T-helper 9 cell (primary cell): Measurements from ENCODE around the gene CCZ1.
"Not testable (repeated sequence)": the region's sequence is repeated elsewhere in the genome, so short reads cannot be mapped to it uniquely, and the experiment has no call there.

Experiments
- DNase-seq: peaks from one replicate; pipeline ENCODE4 v3.0.0-alpha.2; 2020
- total RNA-seq, 2 donors: gene quantifications; one replicate each; lab custom pipeline; 2026; lab: John Stamatoyannopoulos, UW

Gene CCZ1
- 17.2 to 22.0 reads per million in 2 donors for total RNA-seq

DNA sequence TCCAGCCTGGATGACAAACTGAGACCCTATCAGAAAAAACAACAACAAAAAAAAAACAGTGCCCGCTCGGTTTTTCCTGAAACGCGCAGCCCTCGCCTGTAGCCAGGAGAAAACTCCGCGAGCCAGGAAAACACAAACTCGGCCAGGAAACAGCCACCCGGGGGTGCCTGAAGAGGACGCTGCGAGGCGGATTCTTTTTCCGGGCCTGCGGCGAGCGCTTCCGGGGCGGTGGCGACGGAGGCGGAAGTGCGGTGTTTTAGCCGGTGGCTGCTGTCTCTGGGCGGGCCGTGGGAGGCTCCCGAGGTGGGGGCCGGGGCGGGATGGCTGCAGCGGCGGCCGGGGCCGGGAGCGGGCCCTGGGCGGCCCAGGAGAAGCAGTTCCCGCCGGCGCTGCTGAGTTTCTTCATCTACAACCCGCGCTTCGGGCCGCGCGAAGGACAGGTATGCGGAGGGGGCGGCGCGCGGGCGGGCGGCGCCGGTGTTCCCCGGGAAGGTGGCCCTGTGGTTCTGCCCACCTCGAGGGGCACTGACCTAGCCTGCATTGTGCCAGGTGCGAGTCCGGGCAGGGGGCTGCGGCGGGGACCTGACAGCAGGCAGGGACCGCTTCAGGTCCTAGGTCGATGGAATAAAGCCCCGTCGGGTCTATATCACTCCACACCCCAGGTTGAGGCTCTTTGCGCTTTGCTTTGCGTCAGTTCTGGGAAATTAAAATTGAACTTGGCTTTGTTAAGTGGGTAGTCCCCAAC, at the start of gene CCZ1:
TSS of gene CCZ1 (plus strand) at position 254 of the 745 bp plus-strand sequence. CDS start at position 321, 67 bp downstream.
- peak; percentile 39 for DNase-seq

DNA sequence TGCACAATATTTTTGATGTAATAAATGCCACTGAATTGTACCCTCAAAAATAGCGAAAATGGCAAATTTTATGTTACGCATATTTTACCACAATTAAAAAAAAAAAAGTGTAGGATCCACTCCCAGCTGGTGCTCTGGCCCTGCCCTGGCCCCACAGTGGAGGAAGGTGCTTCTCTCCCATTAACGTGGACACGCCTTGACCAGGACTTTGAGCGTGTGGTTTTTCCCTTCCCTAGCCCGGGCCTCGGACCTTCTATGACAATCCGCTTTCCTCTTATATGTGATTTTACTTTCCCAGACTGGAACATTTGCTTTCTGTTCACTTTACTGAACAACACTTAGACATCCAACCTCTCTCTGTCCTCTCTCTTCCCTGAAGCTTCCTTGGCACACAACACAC, 47.6 kb upstream of the CCZ1 start:
- DNase-seq = no peak

DNA sequence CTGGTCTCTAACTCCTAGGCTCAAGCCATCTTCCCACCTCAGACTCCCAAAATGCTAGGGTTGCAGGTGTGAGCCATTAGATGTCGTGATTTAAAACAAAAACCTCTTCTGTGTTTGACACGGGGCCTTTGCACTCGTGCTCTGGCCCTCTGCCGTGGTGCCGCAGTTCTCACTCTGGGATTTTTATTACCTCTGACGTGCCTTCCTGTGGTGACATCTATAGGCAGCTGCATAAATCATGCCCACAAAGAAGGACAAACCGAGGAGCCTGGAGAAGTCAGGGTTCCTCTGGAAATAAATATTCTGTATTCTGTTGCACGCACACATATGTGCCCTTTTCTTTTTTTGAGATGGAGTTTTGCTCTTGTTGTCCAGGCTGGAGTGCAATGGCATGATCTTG, 43.8 kb upstream of the CCZ1 start:
- no peak for DNase-seq

DNA sequence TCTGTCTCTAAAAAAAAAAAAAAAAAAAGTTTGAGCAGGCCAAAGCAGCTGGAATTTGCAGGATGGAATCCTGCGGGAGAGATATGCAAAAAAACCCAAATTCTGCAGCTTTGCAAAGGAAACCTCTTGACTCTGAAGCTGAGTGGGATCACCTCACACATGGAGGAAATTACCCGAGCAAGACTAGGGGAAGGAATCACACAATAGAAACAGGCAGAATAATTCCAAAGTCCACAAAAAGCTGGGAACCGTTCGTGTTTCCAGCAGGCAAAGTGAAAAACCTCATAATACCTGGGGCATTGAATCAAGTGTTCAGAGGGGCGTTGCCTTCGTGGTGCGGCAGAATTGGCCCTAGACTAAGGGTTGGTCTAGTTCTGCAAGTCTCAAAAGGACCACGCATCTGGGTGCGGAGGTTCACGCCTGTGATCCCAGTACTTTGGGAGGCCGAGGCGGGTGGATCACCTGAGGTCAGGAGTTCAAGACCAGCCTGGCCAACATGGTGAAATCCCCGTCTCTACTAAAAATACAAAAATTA, 41.4 kb upstream of the CCZ1 start:
- not testable (repeated sequence) for DNase-seq

DNA sequence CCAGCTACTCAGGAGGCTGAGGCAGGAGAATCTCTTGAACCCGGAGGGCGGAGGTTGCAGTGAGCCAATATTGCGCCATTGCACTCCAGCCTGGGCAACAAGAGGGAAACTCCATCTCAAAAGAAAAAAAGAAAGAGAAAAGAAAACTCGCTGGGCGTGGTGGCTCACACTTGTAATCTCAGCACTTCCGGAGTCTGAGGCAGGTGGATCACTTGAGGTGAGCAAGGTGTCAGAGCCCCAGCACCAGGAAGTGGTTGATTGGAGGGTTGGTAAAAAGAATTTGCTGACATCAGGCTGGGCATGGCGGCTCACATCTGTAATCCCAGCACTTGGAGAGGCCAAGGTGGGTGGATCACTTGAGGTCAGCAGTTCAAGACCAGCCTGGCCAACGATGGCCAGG, 40.0 kb upstream of the CCZ1 start:
- DNase-seq = peak; percentile 57

DNA sequence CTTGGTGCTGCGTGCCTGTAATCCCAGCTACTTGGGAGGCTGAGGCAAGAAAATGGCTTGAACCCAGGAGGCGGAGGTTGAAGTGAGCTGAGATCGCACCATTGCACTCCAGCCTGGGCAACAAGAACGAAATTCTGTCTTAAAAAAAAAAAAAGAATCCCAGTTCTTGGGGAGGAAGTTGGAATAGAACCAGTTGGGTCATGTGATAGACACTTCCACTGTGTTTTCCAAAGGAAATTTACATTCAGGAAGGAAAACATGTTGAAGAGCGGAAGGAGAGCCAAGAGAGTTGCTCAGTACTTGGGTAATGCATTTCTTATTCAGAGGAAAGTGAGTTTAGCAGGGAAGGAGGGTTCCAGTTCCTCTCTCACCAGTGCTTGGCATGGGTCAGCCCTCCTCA, 37.3 kb upstream of the CCZ1 start:
- DNase-seq = not testable (repeated sequence)

DNA sequence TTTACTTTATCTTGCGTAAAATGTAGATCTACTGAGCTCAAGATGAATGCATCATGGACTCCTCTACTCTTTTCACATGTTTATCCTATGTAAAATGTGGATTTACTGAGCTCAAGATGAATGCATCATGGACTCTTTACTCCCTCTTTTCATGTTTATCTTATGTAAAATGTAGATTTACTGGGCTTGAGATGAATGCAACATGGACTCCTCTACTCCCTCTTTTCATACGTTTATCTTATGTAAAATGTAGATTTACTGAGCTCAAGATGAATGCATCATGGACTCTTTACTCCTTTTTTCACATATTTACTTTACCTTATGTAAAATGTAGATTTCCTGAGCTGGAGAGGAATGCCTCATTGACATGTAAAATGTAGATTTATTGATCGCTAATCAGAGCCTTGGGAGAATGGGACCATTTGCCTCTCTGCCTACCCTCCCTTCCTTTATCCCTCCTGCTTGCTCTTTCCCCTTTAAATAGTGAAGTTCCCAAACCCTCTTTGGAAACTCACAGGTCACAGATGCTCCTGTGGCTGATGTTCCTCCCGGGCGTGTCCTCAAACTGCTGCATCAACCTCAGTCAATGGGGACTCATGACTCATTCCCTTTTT, 35.7 kb upstream of the CCZ1 start:
- not testable (repeated sequence) for DNase-seq

DNA sequence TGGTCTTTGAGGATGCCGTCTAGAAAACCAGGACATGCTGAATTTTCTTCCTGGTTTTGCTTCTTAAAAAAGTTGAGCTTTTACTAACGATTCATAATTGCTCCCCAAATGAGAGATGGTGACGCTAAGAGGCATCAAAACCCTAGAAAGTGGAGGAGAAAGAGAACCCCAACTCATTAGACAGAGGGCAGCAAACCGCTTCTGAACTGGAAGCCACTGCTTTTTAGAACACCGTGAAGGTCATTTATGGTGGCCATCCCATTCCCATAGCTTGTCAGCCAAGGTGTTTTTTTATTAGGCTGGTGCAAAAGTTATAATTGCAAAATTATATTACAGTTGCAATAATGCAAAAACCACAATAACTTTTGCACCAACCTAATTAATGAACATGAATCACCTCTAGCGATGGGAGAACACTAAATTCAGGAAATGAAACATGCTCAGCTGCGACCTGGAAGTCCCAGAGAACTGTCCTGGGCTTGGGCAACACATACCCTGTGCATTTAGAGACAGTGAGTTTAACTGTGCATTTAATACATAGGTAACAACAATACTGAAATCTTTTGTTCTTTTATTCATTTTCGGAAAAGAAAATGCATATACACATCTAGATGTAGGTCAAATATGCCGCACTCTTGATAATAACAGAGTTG, 33.1 kb upstream of the CCZ1 start:
- DNase-seq = not testable (repeated sequence)

DNA sequence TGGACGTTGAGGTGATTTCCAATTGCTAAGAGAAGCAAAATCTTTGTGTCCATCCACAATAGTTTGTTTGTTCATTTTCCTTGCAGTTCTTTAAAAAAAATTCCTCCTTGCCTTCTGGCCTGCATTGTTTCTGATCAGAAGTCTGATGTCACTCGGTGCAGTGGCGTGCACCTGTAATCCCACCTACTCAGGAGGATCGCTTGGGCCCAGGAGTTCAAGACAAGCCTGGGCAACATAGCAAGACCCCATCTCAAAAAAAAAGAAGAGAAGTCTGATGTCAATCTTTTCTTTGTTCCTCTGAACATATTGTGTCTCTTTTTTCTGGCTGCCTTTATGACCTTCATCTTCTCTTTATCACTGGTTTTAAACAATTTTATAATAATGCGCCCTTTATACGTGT, 31.5 kb upstream of the CCZ1 start:
- no peak for DNase-seq

DNA sequence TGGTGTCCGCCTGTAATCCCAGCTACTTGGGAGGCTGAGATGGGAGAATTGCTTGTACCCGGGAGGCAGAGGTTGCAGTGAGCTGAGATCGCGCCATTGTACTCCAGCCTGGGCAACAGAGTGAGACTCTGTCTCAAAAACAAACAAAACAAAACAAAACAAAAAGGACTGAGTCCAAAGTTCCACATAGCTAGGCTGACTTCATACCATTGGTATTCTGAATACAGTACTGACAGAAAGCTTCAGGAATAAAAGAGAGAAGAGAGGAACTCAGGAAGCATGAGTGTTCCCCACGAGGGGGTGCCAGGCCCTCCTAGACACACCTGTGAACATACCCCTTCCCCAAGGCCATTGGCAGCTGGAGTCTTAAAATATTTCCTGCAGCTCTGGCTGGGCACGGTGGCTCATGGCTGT, 29.6 kb upstream of the CCZ1 start:
- not testable (repeated sequence) for DNase-seq

DNA sequence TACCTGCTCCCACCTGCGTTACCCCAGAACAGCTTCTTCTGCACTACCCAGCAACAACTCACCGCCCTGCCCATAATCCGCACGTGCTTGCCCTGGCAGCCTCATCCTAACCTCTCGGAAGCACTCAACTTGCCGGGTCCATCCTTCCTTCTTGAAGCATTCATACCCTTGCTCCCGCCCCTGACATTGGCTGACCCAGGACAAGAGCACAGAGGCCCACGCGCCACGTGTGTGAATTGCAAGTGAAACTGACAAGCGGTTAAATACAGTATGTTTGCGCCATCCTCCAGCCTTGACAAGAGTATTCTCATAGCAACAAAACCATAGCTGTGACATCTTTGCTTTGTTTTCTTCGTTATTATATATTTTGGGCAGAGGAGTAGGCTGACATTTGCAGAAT, 28.8 kb upstream of the CCZ1 start:
- DNase-seq = no peak

DNA sequence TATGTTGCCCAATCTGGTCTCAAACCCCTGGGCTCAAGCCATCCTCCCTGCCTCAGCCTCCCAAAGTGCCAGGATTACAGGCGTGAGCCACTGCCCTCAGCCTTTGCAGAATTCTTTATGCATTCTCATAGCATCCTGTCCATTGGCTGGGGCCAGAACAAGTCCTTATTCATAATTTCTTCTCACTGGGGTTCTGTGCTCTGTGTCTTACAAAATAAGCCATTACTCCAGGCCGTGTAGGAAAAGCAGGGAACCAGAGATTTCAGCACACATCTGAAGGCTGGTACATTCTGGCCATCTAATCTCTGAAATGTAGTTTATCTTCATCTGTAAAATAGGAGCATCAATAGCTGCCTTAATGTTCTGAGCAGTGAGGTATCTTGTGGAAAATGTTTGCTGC, 28.2 kb upstream of the CCZ1 start:
- DNase-seq = no peak

DNA sequence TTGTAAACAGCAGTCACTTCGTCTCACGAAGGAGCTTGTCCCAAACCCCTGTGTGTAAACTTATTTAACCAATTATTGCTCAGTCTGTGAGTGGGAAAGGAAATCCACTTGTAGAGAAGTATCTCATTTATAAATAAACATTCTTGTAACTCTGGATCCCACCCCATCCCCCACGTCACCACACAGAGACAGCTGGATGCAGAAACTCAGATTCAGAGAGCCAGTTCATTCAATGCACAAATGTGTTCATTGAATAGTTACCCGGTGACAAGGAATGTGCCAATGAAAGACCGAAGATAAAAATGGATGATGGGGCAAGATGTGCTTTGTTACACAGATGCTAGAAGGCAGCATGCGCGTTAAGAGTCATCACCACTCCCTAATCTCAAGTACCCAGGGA, 26.2 kb upstream of the CCZ1 start:
- DNase-seq = no peak

DNA sequence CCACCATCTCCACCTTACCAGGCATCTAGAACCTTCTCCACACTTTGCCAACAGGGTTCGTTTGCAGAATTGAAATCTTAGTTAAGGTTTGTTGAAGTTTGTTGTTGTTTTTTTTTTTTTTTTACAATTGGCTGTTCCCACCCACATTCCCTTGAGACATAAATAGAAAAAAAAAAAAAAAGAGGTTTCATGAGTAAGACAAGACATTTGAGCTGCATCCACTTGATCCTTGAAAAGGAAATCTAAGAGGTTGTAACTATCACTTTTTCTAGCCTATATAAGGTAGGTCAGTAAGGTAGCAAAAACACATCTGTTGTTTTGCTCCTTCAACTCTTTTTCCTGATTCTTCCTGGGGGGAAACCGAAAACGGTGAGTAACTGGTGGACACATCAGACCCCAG, 18.9 kb upstream of the CCZ1 start:
- DNase-seq = not testable (repeated sequence)

DNA sequence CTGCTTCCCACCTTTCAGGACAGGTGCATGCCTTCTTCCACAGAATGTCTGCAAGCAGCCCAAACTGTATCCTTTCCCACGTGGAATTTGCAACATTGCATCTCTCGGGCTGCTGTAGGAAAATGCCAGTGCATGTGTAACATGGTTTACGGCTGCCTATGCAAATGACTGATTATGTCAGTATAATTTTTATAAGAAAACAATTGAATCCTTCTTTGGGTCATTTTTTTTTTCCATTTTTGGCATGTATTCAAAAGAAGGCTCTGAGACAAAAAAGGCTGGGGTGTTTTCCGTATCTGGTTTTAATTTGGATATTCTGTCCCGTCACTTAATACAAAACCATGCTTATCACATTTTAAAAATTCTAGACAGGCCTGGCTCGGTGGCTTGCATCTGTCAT, 18.4 kb upstream of the CCZ1 start:
- DNase-seq = not testable (repeated sequence)

DNA sequence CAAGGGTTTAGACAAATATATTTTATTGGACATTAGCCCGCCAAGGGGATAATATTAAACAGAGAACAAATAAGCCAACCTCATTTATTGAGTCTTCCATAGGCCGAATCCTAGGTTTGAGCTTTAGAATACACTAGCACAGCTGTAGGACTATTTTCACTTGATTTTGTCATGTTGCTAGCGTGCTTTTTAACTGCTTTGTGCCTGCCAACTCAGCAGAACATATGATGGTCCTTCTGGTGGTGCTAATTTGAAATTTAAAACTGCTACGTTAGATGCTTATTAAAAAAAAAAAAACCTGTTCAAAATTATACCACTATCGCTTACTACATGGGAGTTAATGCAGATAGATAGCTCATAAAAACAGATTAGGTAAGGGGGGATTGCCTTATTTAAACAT, 14.1 kb upstream of the CCZ1 start:
- not testable (repeated sequence) for DNase-seq

DNA sequence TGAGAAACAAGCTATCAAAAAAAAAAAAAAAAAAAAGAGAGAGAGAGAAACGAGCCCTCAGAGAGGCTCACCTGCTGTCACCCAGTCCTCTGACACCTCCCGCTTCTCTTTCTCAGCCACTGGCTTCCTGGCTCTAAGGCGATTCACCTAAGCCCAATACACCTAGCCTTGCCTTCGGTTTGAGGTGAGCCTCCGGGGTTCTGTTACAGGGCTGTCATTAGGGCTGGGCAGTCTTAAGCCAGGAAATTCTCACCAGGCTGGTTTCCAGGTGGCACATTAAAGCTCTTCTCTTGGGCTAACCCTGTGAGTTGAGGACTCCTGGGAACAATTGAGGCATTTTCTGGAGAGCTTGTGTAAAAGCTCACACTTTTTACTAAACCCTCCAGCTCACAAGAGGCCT, 10.5 kb upstream of the CCZ1 start:
- DNase-seq = not testable (repeated sequence)

DNA sequence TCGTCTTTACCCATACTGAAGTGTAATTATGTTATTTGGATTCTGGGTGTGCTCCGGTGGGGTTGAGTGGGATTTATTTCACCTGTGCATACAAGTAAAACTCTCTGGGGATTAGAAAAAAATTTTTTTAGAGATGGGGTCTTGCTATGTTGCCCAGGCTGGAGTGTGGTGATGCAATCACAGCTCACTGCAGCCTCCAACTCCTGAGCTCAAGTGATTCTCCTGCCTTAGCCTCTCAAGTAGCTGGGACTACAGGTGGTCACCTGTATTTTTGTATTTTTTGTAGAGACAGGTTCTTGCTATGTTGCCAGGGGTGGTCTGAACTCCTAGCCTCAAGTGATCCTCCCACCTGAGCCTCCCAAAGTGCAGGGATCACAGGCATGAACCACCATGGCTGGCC, 8.3 kb upstream of the CCZ1 start:
- DNase-seq = not testable (repeated sequence)

DNA sequence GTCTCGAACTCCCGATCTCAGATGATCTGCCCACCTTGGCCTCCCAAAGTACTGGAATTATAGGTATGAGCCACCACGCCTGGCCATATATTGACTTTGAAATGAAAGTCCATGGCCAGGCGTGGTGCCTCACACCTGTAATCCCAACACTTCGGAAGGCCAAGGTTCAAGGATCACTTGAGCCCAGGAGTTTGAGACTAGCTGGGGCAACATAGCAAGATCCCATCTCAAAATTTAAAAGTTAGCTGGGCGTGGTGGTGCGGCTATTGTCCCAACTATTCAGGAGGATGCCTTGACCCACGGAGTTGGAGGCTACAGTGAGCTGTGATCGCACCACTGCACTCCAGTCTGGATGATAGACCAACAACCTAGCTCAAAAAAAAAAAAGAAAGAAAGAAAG, 6.0 kb upstream of the CCZ1 start:
- DNase-seq = no peak

DNA sequence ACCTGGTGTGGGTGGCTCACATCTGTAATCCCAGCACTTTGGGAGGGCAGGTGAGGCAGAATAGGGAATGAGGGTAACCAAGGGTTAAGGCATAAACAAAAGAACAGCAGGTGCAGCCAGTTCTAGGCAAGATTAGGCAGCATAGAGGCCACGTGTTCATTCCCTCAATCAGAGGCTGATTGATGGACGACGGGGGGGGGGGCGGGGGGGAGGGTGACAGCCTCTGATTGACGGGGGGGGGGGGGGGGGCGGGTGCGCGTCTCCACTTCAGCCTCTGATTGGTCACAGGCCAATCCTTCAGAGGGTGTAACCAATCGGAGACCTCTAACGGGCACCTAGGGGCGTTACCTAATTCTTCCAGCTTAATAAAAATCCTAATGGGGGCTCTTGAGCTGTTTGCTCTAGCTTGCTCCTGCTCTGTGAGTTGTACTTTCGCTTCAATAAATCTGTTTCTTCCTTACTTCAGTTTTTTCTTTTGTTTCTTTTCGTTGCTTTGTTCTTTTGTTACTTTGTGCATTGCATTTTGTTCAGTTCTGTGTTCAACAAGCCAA, 1.1 kb upstream of the CCZ1 start:
- not testable (repeated sequence) for DNase-seq

DNA sequence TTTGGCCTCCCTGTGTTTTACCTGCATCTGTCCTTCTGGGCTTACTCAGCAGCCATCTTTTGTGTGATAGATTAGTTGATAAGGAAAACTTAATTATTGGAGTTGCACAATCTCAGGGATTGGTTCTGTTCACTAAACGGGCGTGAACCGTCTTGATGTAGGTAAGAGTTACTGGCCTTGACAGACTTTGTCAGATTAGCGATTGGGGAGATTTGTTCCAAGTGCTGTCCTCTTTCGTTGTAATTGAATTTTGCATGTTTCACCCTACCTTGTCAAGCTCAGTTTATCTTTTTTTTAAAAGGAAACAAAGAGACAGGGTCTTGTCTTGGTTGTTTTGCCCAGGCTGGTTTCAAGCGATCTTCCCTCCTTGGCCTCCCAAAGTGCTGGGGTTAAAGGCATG, 4.5 kb downstream of the CCZ1 start:
- DNase-seq = not testable (repeated sequence)

DNA sequence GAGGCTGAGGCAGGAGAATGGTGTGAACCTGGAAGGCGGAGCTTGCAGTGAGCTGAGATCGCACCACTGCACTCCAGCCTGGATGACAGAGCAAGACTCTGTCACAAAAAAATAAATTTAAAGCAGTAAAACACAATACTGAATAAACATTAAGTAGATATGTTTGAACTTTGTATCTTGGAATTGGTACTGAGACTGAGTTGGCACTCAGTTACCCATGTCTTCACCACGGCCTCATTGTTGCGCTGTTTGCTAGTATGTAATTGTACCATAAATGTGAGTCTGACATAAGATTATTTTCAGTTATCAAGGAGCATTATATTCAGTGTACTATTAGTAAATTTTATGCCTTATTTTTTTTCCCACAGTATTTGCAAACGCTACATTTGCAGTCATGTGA, 6.2 kb downstream of the CCZ1 start:
- not testable (repeated sequence) for DNase-seq

DNA sequence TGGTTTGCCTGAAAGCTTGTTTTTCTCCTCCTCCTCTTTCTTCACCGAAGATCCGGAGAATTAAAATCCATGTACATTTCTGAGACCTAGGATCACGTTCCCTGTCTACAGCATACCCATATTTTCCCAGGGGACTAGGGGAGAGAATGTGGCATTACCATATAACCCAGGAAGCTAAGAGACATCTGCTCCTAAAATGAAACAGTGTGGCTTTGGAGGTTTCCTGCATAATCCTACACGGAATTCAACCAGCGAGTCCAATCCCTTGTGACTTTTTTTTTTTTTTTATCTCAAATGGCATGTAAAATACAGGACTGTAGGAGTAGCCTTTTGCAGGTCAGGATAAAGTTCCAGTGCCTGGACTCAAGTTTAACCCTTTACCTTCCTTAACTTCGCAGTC, 10.3 kb downstream of the CCZ1 start:
- not testable (repeated sequence) for DNase-seq
